ENCODE measurements around the gene CHD1L. TPM values are rescaled to one million over a fixed set of nuclear protein-coding genes. Genes with fewer than 3 reads are reported as not detected.
"Not testable (repeated sequence)": the region's sequence is repeated elsewhere in the genome, so short reads cannot be mapped to it uniquely, and the experiment has no call there.

CHD1L gene
- total RNA-seq, 1 experiment from 2014 or later: 63.9 TPM

GRCh38 chr1:147292631-147293251 lies 50.3 kb downstream of the CHD1L start:
- H3K36me3 ChIP-seq (ENCODE audit: low read depth, low read length): peaks cover 93% of the 10 kb centered on the region
- ChIA-PET POLR2A (ENCODE audit: unreplicated experiment) (no interaction called here), CTCF (interaction anchor here (1.0 kb wide), 1 partner anchor 19 kb away, joined by 4 read pairs; no protein-coding TSS in a partner anchor)
- H3K9ac ChIP-seq (ENCODE audit: low read length): peak overlapping the region; percentile 76
- peak overlapping the region; percentile 40 for H3K4me2 ChIP-seq (ENCODE audit: low read length)
- no peaks in the 10 kb centered on the region for H3K9me2 ChIP-seq (replicated peaks; ENCODE audit: low read length)
- no peak for TF ChIP-seq EZH2phosphoT487 (IDR thresholded peaks at IDR 0.05; ENCODE audit: borderline replicate concordance, low read length)
- no peak for TF ChIP-seq EZH2 (IDR thresholded peaks at IDR 0.05; ENCODE audit: low read length, unreplicated experiment)
- TF ChIP-seq CTCF (conservative IDR thresholded peaks at IDR 0.05; ENCODE audit: low read depth, low read length): no peak
- BruUV-seq (replicated peaks): no TSS peak
- H3K4me3 ChIP-seq (ENCODE audit: low read length): peak overlapping the region; percentile 2
- intact Hi-C loops (cut with micrococcal nuclease): loop anchor here (2.0 to 5.0 kb wide), 2 partner anchors 18 to 180 kb away; no protein-coding TSS in a partner anchor
- H3F3A ChIP-seq (ENCODE audit: low read length, unreplicated experiment): no peaks in the 10 kb centered on the region
- peak overlapping the region; percentile 94 for H3K27ac ChIP-seq (ENCODE audit: low read length)
- DNase-seq: peak; percentile 81
- no peaks in the 10 kb centered on the region for H3K27me3 ChIP-seq (ENCODE audit: low read length)
- no peaks in the 10 kb centered on the region for H3K79me2 ChIP-seq (ENCODE audit: low read length)
- H3K4me1 ChIP-seq (ENCODE audit: insufficient read depth, low read length): peaks cover 23% of the 10 kb centered on the region
- ATAC-seq: peak; percentile 54
- no peak overlapping the region for H2AFZ ChIP-seq (ENCODE audit: low read length)
- H4K20me1 ChIP-seq (ENCODE audit: low read length): no peaks in the 10 kb centered on the region
- no peaks in the 10 kb centered on the region for H3K9me3 ChIP-seq (ENCODE audit: low read length)

GRCh38 chr1:147297438-147297837 lies 55.0 kb downstream of the CHD1L start:
- TF ChIP-seq CTCF (conservative IDR thresholded peaks at IDR 0.05; ENCODE audit: low read depth, low read length) (no peak), EZH2phosphoT487 (IDR thresholded peaks at IDR 0.05; ENCODE audit: borderline replicate concordance, low read length) (no peak), EZH2 (IDR thresholded peaks at IDR 0.05; ENCODE audit: low read length, unreplicated experiment) (no peak)
- Histone ChIP-seq H3K36me3 (ENCODE audit: low read depth, low read length) (peaks cover 69% of the 10 kb centered on the region), H3K4me1 (ENCODE audit: insufficient read depth, low read length) (peaks cover 11% of the 10 kb centered on the region), H3K27ac (ENCODE audit: low read length) (no peak overlapping the region), H3K9me2 (replicated peaks; ENCODE audit: low read length) (no peaks in the 10 kb centered on the region), H3K4me2 (ENCODE audit: low read length) (no peak overlapping the region), H3K4me3 (ENCODE audit: low read length) (no peak overlapping the region), H3F3A (ENCODE audit: low read length, unreplicated experiment) (no peaks in the 10 kb centered on the region), H3K79me2 (ENCODE audit: low read length) (no peaks in the 10 kb centered on the region), H4K20me1 (ENCODE audit: low read length) (no peaks in the 10 kb centered on the region), H3K9me3 (ENCODE audit: low read length) (0 out of 2 replicates have a peak, but pooled peaks cover 10% of the 10 kb centered on the region), H3K27me3 (ENCODE audit: low read length) (no peaks in the 10 kb centered on the region), H2AFZ (ENCODE audit: low read length) (no peak overlapping the region), H3K9ac (ENCODE audit: low read length) (no peak overlapping the region)
- BruUV-seq (replicated peaks): no TSS peak
- intact Hi-C loops (cut with micrococcal nuclease): no loop called here
- DNase-seq (no peak), ATAC-seq (no peak)
- POLR2A ChIA-PET (ENCODE audit: unreplicated experiment): no interaction called here
- CTCF ChIA-PET: no interaction called here

GRCh38 chr1:147305803-147306202 lies 63.3 kb downstream of the CHD1L start:
- H3K36me3 ChIP-seq (ENCODE audit: low read depth, low read length); intact Hi-C loops (cut with micrococcal nuclease); ATAC-seq; H3K27ac ChIP-seq (ENCODE audit: low read length); H3K4me3 ChIP-seq (ENCODE audit: low read length); CTCF ChIA-PET; BruUV-seq (replicated peaks); H3K4me1 ChIP-seq (ENCODE audit: insufficient read depth, low read length); H3F3A ChIP-seq (ENCODE audit: low read length, unreplicated experiment); H3K79me2 ChIP-seq (ENCODE audit: low read length); H2AFZ ChIP-seq (ENCODE audit: low read length); POLR2A ChIA-PET (ENCODE audit: unreplicated experiment); H3K9me2 ChIP-seq (replicated peaks; ENCODE audit: low read length); DNase-seq; H3K9ac ChIP-seq (ENCODE audit: low read length); H3K27me3 ChIP-seq (ENCODE audit: low read length); H3K4me2 ChIP-seq (ENCODE audit: low read length); H4K20me1 ChIP-seq (ENCODE audit: low read length): not testable (repeated sequence)
- H3K9me3 ChIP-seq (ENCODE audit: low read length): 0 out of 2 replicates have a peak, but pooled peaks cover 17% of the 10 kb centered on the region

Measured in PC-3 (cell line).